ENCODE measurements around the gene INTS13. TPM values are rescaled to one million over a fixed set of nuclear protein-coding genes. Genes with fewer than 3 reads are reported as not detected.
A peak's percentile ranks its signal among the peaks of the same experiment; 100 is the strongest.
"Not testable (repeated sequence)": the region's sequence is repeated elsewhere in the genome, so short reads cannot be mapped to it uniquely, and the experiment has no call there.

The INTS13 gene, protein sequence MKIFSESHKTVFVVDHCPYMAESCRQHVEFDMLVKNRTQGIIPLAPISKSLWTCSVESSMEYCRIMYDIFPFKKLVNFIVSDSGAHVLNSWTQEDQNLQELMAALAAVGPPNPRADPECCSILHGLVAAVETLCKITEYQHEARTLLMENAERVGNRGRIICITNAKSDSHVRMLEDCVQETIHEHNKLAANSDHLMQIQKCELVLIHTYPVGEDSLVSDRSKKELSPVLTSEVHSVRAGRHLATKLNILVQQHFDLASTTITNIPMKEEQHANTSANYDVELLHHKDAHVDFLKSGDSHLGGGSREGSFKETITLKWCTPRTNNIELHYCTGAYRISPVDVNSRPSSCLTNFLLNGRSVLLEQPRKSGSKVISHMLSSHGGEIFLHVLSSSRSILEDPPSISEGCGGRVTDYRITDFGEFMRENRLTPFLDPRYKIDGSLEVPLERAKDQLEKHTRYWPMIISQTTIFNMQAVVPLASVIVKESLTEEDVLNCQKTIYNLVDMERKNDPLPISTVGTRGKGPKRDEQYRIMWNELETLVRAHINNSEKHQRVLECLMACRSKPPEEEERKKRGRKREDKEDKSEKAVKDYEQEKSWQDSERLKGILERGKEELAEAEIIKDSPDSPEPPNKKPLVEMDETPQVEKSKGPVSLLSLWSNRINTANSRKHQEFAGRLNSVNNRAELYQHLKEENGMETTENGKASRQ
- 20.9 TPM for total RNA-seq

DNA sequence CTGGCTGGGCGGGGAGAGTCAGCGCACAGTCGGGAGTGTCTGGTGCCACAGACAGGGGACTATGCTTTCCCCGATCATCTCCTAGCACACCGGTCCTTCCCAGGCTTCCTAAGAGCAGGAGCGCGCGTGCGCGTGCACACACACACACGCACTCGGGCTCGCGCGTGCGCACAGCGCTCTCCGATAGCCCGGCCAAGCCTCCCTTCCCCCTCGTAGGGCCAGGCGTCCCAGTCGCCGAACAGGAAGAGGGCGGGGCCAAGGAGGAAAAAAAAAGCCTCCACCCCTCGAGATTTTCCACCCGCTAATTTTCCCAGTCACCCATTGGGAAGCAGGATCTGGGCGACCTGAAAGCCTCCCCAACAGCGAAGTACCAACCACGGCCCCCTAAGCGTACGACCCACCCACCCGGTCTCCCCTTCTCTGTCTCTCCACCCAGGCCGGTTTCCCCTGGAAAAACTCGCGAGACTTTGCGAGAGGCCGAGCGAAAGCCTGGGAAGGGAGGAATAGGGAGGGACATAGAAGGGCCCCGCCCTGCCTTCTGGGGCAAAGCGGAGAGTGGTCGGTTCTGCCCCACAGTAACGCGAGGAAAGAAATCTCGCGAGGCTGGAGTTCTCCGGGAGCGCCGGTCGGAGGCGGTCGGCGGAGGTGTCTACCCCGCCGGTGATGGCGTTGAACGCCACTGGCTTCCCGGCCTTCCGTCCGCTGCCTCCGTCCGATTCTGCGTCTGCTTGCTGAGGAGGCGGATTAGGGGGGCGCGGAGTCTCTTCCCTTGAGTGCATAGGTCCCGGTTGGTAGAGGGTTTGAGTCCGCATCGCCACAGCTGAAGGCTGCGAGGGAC is at the start of gene INTS13, which contains the start of gene FGFR1OP2:
Gene INTS13 (minus strand): TSS at position 119 of the 838 bp plus-strand sequence. CDS start 1,178 bp downstream, outside the sequence.
Gene FGFR1OP2 (plus strand): TSS at position 608 of the 838 bp plus-strand sequence. CDS start 15,689 bp downstream, outside the sequence.
- DNase-seq, result peak; percentile 99

GRCh38 chr12:26982866-26983265 is 45.1 kb upstream of the INTS13 start:
- DNase-seq, result no peak

DNA sequence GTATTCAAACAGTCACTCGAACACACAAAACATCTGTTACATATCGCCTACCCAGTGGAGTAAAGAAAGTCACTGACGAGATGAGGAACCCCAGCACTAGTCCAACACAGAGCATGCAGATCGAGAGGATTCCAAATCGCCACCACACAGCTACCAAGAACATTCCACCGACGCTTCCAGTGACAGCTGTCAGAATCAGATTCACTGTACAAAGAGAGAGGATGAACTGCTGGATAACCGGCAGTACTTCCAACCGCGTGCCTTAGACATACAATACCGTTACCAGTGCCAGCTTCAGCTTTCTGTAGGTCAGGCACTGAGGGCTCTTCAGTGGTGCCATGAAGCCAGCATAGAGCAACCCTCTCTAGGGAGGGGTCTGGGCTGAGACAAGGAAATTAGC is 42.0 kb upstream of the INTS13 start:
- DNase-seq, result no peak

GRCh38 chr12:26978801-26979200 is 41.0 kb upstream of the INTS13 start:
- no peak for DNase-seq

GRCh38 chr12:26976687-26977086 is 38.9 kb upstream of the INTS13 start:
- no peak for DNase-seq

DNA sequence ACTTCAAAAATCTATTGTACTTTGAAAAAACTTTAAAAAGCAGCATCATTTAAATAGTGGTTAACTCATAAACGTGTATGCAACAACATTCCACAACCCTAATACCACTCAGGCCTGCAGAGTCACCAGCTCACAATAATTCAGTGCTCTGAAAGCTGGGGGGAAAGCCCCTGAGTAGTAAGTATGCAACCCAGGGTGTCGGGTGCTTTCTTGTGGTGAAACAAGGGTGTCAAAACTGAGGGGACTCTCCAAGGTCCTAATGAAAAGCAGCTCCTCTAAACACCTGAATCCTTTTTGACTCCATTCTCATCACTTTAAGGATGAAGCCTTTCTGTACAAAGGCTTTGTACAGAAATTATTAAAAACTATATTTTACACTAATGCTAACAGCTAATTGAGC is 34.2 kb upstream of the INTS13 start:
- DNase-seq, result no peak

DNA sequence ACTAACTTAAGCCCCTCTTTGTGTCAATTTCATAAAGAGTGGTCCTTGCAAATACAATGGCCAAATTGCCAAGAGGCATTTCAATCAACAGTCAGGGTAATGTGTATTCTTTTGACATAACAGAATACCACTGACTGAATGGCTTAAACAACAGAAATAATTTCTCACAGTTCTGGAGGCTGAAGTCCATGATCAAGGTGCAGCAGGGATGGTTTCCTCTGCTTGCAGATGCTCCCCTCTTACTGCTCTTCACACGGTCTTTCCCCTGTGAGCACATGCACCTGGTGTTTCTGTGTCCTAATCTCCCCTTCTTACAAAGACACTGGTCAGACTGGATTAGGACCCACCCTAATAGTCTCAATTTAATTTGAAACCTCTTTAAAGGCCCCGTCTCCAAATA is 32.4 kb upstream of the INTS13 start:
- no peak for DNase-seq

DNA sequence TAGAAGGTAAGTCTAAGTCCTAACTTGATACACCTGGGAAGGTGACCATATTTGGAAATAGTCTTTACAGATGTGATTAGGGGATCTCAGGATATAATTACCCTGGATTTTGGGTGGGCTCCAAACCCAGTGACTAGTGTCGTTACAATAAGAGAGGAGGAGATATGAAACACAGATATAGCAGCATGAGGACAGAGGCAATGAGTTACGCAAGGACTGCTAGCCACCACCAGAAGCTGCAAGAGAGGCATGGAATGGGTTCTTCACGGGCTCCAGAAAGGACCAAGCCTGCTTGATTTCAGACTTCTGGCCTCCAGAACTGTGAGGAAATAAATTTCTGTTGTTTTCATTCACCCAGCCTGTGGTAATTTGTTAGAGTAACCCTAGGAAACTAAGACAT is 29.1 kb upstream of the INTS13 start:
- DNase-seq, result no peak

- no peak for DNase-seq
These were observed 25.6 kb upstream of the INTS13 start for GRCh38 chr12:26963413-26963812.

DNA sequence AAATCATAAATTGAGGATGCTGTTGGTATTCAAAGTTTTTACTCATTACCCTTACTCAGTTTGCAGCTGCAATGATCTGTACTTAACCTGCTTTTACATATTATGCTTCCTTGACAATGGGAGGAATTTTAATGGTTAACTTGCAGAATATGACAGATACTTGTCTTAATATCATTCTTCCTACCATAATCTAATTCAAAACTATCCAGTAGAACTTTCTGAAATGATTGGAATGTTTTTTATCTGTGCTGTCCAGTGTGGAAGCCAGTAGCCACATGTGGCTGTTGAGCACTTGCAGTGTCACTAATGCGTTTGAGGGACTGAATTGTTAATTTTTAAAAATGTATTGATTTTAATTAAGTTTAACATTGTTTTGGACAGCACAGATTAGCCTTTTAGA is 24.0 kb upstream of the INTS13 start:
- DNase-seq, result no peak

GRCh38 chr12:26961391-26961790 is 23.6 kb upstream of the INTS13 start:
- DNase-seq, result not testable (repeated sequence)

GRCh38 chr12:26954027-26954426 is 16.2 kb upstream of the INTS13 start:
- DNase-seq, result no peak

DNA sequence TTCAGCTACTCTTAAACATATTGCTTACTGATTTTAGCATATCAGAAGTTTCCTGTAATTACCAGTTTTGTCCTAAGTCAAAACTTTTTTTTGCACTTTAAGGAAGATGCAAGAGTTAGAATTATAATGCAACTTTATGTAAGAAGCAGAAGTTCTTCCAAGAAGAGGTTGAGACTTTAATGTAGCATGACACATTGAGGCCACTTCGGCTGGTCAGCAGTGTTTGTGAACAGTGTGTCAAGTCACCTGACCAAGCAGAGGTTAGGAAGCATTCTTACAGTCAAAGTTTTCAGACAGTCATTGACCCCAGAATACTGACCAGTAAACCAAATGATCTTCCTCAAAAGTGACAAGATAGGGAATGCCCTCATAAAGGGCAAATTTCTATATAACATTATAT is 15.7 kb upstream of the INTS13 start:
- no peak for DNase-seq

- DNase-seq, result no peak
These were observed 10.5 kb upstream of the INTS13 start for GRCh38 chr12:26948309-26948708.

- no peak for DNase-seq
These were observed 3.4 kb upstream of the INTS13 start for GRCh38 chr12:26941215-26941594.

DNA sequence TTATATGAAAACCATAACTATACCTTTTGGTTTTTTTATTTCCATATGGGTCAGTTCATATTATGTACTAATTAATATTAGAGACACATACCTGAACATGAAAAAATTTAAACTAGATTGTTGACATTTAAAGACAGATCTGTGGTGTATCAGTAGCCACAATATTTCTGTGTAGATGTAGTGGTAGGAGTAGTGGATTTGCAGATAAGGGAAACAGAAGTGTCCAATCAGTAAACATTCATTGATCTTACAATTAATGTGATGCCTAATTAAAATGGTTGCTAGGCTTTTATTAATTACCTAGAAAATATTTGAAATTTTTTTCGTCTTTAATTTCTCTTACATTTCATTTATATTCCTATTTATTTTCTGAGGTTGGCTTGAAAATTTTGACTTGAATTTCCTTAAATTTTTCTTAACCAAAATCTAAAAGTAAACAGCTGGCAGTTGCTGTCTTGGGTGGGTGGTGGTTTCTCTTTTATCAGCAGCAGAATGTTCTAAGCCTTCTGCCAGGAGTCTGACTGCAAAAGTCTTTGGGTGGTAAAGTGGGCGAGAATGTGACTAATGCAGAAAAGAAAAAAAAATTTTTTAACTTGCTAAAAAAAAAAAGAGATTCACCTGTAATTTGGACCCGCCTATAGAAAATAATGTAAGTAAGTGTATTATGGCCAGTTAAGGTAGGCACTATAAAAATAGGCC is 2.9 kb upstream of the INTS13 start:
- no peak for DNase-seq

- DNase-seq, result no peak
These were observed 2.2 kb upstream of the INTS13 start for GRCh38 chr12:26939953-26940352.

- no peak for DNase-seq
These were observed 1.5 kb upstream of the INTS13 start for GRCh38 chr12:26939192-26939832.

GRCh38 chr12:26938701-26939062 is 901 bp upstream of the INTS13 start:
- DNase-seq, result no peak

GRCh38 chr12:26937443-26937862 is 328 bp downstream of the INTS13 start:
- no peak for DNase-seq
